ENCODE results near the gene WNK2.

WNK2 gene

GRCh38 chr9:93168581-93168980, 15.4 kb upstream of the WNK2 start:
- POLR2A ChIA-PET (ENCODE audit: low non-redundant PET) = no interaction called here
- no peak for DNase-seq (ENCODE audit: low spot score)
- no peak for TF ChIP-seq CTCF (conservative IDR thresholded peaks at IDR 0.05; ENCODE audit: low read depth)
- CTCF ChIA-PET = interaction anchor here (0.6 to 0.7 kb wide), 2 partner anchors 142 to 659 kb away, joined by 3 to 4 read pairs; no protein-coding TSS in a partner anchor
- no peak overlapping the region for H3K27ac ChIP-seq

GRCh38 chr9:93169444-93169843, 14.5 kb upstream of the WNK2 start:
- CTCF ChIA-PET = interaction anchor here (0.5 to 1.6 kb wide), 2 partner anchors 9 to 53 kb away, joined by 3 to 4 read pairs; no protein-coding TSS in a partner anchor
- no peak overlapping the region for H3K27ac ChIP-seq
- POLR2A ChIA-PET (ENCODE audit: low non-redundant PET) = no interaction called here
- no peak for TF ChIP-seq CTCF (conservative IDR thresholded peaks at IDR 0.05; ENCODE audit: low read depth)
- no peak for DNase-seq (ENCODE audit: low spot score)

- TF ChIP-seq CTCF (conservative IDR thresholded peaks at IDR 0.05; ENCODE audit: low read depth) = no peak
- ChIA-PET CTCF (interaction anchor here (1.1 to 1.6 kb wide), 2 partner anchors 10 to 17 kb away, joined by 3 read pairs; no protein-coding TSS in a partner anchor), POLR2A (ENCODE audit: low non-redundant PET) (no interaction called here)
- H3K27ac ChIP-seq = no peak overlapping the region
- no peak for DNase-seq (ENCODE audit: low spot score)
These were observed 13.4 kb upstream of the WNK2 start for GRCh38 chr9:93170571-93170970.

GRCh38 chr9:93171261-93171990, 12.5 kb upstream of the WNK2 start:
- CTCF ChIA-PET = no interaction called here
- no peak overlapping the region for H3K27ac ChIP-seq
- POLR2A ChIA-PET (ENCODE audit: low non-redundant PET) = no interaction called here
- no peak for TF ChIP-seq CTCF (conservative IDR thresholded peaks at IDR 0.05; ENCODE audit: low read depth)
- DNase-seq (ENCODE audit: low spot score) = no peak

- CTCF ChIA-PET = interaction anchor here (1.7 to 2.0 kb wide), 2 partner anchors 10 to 64 kb away, joined by 4 to 6 read pairs; no protein-coding TSS in a partner anchor
- H3K27ac ChIP-seq = no peak overlapping the region
- TF ChIP-seq CTCF (conservative IDR thresholded peaks at IDR 0.05; ENCODE audit: low read depth) = no peak
- no peak for DNase-seq (ENCODE audit: low spot score)
- POLR2A ChIA-PET (ENCODE audit: low non-redundant PET) = no interaction called here
These were observed 11.1 kb upstream of the WNK2 start for GRCh38 chr9:93172666-93173364.

GRCh38 chr9:93173365-93174051, 10.4 kb upstream of the WNK2 start:
- no peak for TF ChIP-seq CTCF (conservative IDR thresholded peaks at IDR 0.05; ENCODE audit: low read depth)
- ChIA-PET CTCF (interaction anchor here (1.7 to 2.0 kb wide), 2 partner anchors 11 to 65 kb away, joined by 4 to 6 read pairs; no protein-coding TSS in a partner anchor), POLR2A (ENCODE audit: low non-redundant PET) (no interaction called here)
- no peak for DNase-seq (ENCODE audit: low spot score)
- no peak overlapping the region for H3K27ac ChIP-seq

Data from RWPE1 (cell line).